Gastrocnemius medialis (tissue), 4 donors: ENCODE results near the gene DENND6A.

Source experiments
- POLR2A ChIP-seq, 2 donors: fragments of 450-650 bp; IDR thresholded peaks; one replicate each; pipeline ENCODE4 v1.6.1; 2017; ENCODE audit warnings: antibody characterized with exemption in 2 of 2, mild to moderate bottlenecking in 2 of 2, moderate library complexity in 2 of 2
- TF ChIP-seq, protein P1 (sequence below), 5 experiments: fragments of 450-650 bp in 3 of 5; fragments of 200-600 bp in 2 of 5; sonication (generic) in 2 of 5; IDR thresholded peaks in 4 of 5; conservative IDR thresholded peaks in 1 of 5; 1 replicate in 4 of 5; 2 replicates in 1 of 5; pipeline ENCODE4 v1.5.1; 2016 to 2019; ENCODE audit warnings: antibody characterized with exemption in 5 of 5, mild to moderate bottlenecking in 3 of 5, moderate library complexity in 3 of 5

DNA sequence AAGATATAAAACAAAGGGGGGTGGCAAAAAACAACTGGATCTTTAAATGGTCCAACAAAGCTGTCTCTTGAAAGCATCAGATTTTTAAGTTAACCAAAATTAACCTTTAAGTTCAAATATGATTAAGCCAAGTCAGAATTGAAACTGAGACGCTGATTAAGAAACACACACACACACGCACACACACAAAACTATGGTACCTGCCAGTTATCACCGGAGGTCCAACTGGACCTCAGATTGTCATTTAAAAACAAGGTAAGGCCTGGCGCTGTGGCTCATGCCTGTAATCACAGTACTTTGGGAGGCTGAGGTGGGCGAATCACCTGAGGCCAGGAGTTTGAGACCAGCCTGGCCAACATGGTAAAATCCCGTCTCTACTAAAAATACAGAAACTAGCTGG lies 106.1 kb downstream of the DENND6A start:
- TF ChIP-seq, protein P1, sequence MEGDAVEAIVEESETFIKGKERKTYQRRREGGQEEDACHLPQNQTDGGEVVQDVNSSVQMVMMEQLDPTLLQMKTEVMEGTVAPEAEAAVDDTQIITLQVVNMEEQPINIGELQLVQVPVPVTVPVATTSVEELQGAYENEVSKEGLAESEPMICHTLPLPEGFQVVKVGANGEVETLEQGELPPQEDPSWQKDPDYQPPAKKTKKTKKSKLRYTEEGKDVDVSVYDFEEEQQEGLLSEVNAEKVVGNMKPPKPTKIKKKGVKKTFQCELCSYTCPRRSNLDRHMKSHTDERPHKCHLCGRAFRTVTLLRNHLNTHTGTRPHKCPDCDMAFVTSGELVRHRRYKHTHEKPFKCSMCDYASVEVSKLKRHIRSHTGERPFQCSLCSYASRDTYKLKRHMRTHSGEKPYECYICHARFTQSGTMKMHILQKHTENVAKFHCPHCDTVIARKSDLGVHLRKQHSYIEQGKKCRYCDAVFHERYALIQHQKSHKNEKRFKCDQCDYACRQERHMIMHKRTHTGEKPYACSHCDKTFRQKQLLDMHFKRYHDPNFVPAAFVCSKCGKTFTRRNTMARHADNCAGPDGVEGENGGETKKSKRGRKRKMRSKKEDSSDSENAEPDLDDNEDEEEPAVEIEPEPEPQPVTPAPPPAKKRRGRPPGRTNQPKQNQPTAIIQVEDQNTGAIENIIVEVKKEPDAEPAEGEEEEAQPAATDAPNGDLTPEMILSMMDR (IDR thresholded peaks at IDR 0.05 in 4 of 5, conservative IDR thresholded peaks at IDR 0.05 in 1 of 5), result no peak
- TF ChIP-seq POLR2A (IDR thresholded peaks at IDR 0.05), result no peak
